Chondrocyte (in vitro differentiated cells): ENCODE results near the gene ZNF556. TPM values are rescaled to one million over a fixed set of nuclear protein-coding genes. Genes with fewer than 3 reads are reported as not detected.

ENCODE experiments used
- DNase-seq: peaks from one replicate; pipeline ENCODE4 v3.0.0; 2021; ENCODE audit warnings: mixed read lengths, low spot score
- H3K27ac Mint-ChIP-seq: one replicate; pipeline ENCODE4 v1.8.0; 2021; ENCODE audit warnings: mild to moderate bottlenecking, moderate library complexity, mixed read lengths; ENCODE audit not compliant: unreplicated experiment
- H3K27me3 Mint-ChIP-seq: 2 replicates; pipeline ENCODE4 v1.8.0; 2021; ENCODE audit warnings: low read depth, mixed read lengths
- H3K36me3 Mint-ChIP-seq: 2 replicates; pipeline ENCODE4 v1.8.0; 2021; ENCODE audit warnings: low read depth, mixed read lengths
- H3K4me1 Mint-ChIP-seq: 2 replicates; pipeline ENCODE4 v1.8.0; 2021; ENCODE audit warnings: low read depth, mild to moderate bottlenecking, mixed read lengths
- H3K4me3 Mint-ChIP-seq: one replicate; pipeline ENCODE4 v1.8.0; 2021; ENCODE audit warnings: mild to moderate bottlenecking, moderate library complexity, mixed read lengths; ENCODE audit not compliant: unreplicated experiment
- H3K9me3 Mint-ChIP-seq: 2 replicates; pipeline ENCODE4 v1.8.0; 2021; ENCODE audit warnings: low read depth, mixed read lengths
- CTCF ChIP-seq: fragments of 200-600 bp; sonication (generic); IDR thresholded peaks from 2 replicates; pipeline ENCODE4 v1.5.0; 2021; ENCODE audit warnings: antibody characterized with exemption, mild to moderate bottlenecking, moderate library complexity
- total RNA-seq: library from RNA; stranded (reverse); gene quantifications from 3 replicates; pipeline ENCODE4 v1.2.1, GENCODE V29; 2021

Gene ZNF556
- total RNA-seq, 1 donor from 2014 or later = not detected

- Mint-ChIP-seq H3K36me3 (peaks cover 66% of the 10 kb centered on the region), H3K9me3 (peaks cover 72% of the 10 kb centered on the region), H3K27me3 (no peaks in the 10 kb centered on the region), H3K27ac (no peak overlapping the region), H3K4me3 (no peak overlapping the region), H3K4me1 (no peaks in the 10 kb centered on the region)
- no peak for DNase-seq
- TF ChIP-seq CTCF = no peak
Observed at GRCh38 chr19:2854849-2855248, 12.3 kb upstream of the ZNF556 start.

GRCh38 chr19:2856457-2857050, 10.6 kb upstream of the ZNF556 start:
- Mint-ChIP-seq H3K27ac (no peak overlapping the region), H3K4me3 (no peak overlapping the region), H3K9me3 (peaks cover 61% of the 10 kb centered on the region), H3K4me1 (no peaks in the 10 kb centered on the region), H3K36me3 (peaks cover 52% of the 10 kb centered on the region), H3K27me3 (no peaks in the 10 kb centered on the region)
- TF ChIP-seq CTCF = no peak
- no peak for DNase-seq

- Mint-ChIP-seq H3K9me3 (peaks cover 42% of the 10 kb centered on the region), H3K36me3 (peaks cover 29% of the 10 kb centered on the region), H3K27ac (no peak overlapping the region), H3K27me3 (peaks cover 3% of the 10 kb centered on the region), H3K4me1 (no peaks in the 10 kb centered on the region), H3K4me3 (no peak overlapping the region)
- DNase-seq = no peak
- TF ChIP-seq CTCF = no peak
Observed at GRCh38 chr19:2858864-2859263, 8.3 kb upstream of the ZNF556 start.

GRCh38 chr19:2863816-2864215, 3.3 kb upstream of the ZNF556 start:
- H3K36me3 Mint-ChIP-seq = peaks cover 5% of the 10 kb centered on the region
- no peak for TF ChIP-seq CTCF
- peaks cover 10% of the 10 kb centered on the region for H3K9me3 Mint-ChIP-seq
- no peak overlapping the region for H3K4me3 Mint-ChIP-seq
- H3K27me3 Mint-ChIP-seq = peaks cover 4% of the 10 kb centered on the region
- no peak overlapping the region for H3K27ac Mint-ChIP-seq
- no peaks in the 10 kb centered on the region for H3K4me1 Mint-ChIP-seq
- no peak for DNase-seq

- H3K27me3 Mint-ChIP-seq = peaks cover 4% of the 10 kb centered on the region
- peaks cover 3% of the 10 kb centered on the region for H3K9me3 Mint-ChIP-seq
- H3K27ac Mint-ChIP-seq = no peak overlapping the region
- no peak overlapping the region for H3K4me3 Mint-ChIP-seq
- H3K36me3 Mint-ChIP-seq = peaks cover 2% of the 10 kb centered on the region
- DNase-seq = no peak
- no peaks in the 10 kb centered on the region for H3K4me1 Mint-ChIP-seq
- no peak for TF ChIP-seq CTCF
Observed at GRCh38 chr19:2865334-2866100, 1.6 kb upstream of the ZNF556 start.
